H9 (cell line): ENCODE measurements around the gene GRIA1. TPM values are rescaled to one million over a fixed set of nuclear protein-coding genes. Genes with fewer than 3 reads are reported as not detected.

ENCODE experiments used
- DNase-seq: peaks from one replicate; pipeline ENCODE4 v3.0.0-alpha.2; 2017
- H2AFZ ChIP-seq: one replicate; pipeline ENCODE4 v1.6.1; 2013; ENCODE audit warnings: mild to moderate bottlenecking, low read length, control low read depth, moderate library complexity
- H2AK5ac ChIP-seq: 2 replicates; pipeline ENCODE4 v1.6.1; 2013; ENCODE audit warnings: low read length, control low read depth, mixed read lengths; ENCODE audit not compliant: insufficient read length
- H2BK120ac ChIP-seq: one replicate; pipeline ENCODE4 v1.6.1; 2013; ENCODE audit warnings: low read depth, mild to moderate bottlenecking, low read length, control low read depth, inconsistent platforms; ENCODE audit not compliant: poor library complexity, severe bottlenecking
- H2BK12ac ChIP-seq: 2 replicates; pipeline ENCODE4 v1.6.1; 2013; ENCODE audit warnings: low read length, control low read depth, mixed read lengths, low read depth; ENCODE audit not compliant: insufficient read length
- H2BK15ac ChIP-seq: 2 replicates; pipeline ENCODE4 v1.6.1; 2013; ENCODE audit warnings: low read depth, low read length, control low read depth
- H2BK20ac ChIP-seq: one replicate; pipeline ENCODE4 v1.6.1; 2013; ENCODE audit warnings: low read depth, mild to moderate bottlenecking, low read length, control low read depth, inconsistent platforms; ENCODE audit not compliant: poor library complexity, severe bottlenecking
- H2BK5ac ChIP-seq: 2 replicates; pipeline ENCODE4 v1.6.1; 2013; ENCODE audit warnings: low read length, control low read depth, mixed read lengths; ENCODE audit not compliant: insufficient read length
- H3K14ac ChIP-seq: 2 replicates; pipeline ENCODE4 v1.6.1; 2013; ENCODE audit warnings: low read length, control low read depth; ENCODE audit not compliant: insufficient read depth
- H3K18ac ChIP-seq: 2 replicates; pipeline ENCODE4 v1.6.1; 2013; ENCODE audit warnings: low read depth, mild to moderate bottlenecking, mixed read lengths, low read length, control low read depth; ENCODE audit not compliant: insufficient read length
- H3K23ac ChIP-seq: 2 replicates; pipeline ENCODE4 v1.6.1; 2013; ENCODE audit warnings: low read length, control low read depth, mixed read lengths, low read depth; ENCODE audit not compliant: insufficient read length
- H3K23me2 ChIP-seq: 2 replicates; pipeline ENCODE4 v1.6.1; 2013; ENCODE audit warnings: low read depth, mild to moderate bottlenecking, mixed read lengths, low read length, control low read depth; ENCODE audit not compliant: insufficient read length, poor library complexity, severe bottlenecking
- H3K27ac ChIP-seq: 2 replicates; pipeline ENCODE4 v1.5.1; 2013; ENCODE audit warnings: low read length, control low read depth, mixed read lengths, low read depth; ENCODE audit not compliant: insufficient read length
- H3K27me3 ChIP-seq: 2 replicates; pipeline ENCODE4 v1.6.1; 2013; ENCODE audit warnings: low read length, control low read depth, inconsistent platforms; ENCODE audit not compliant: insufficient read depth
- H3K4ac ChIP-seq: 2 replicates; pipeline ENCODE4 v1.6.1; 2013; ENCODE audit warnings: low read depth, mild to moderate bottlenecking, control low read depth, inconsistent platforms, low read length, moderate library complexity
- H3K4me1 ChIP-seq: 2 replicates; pipeline ENCODE4 v1.6.1; 2013; ENCODE audit warnings: low read length, control low read depth, inconsistent platforms; ENCODE audit not compliant: insufficient read depth
- H3K4me2 ChIP-seq: 2 replicates; pipeline ENCODE4 v1.6.1; 2013; ENCODE audit warnings: low read length, control low read depth, mixed read lengths; ENCODE audit not compliant: insufficient read length, insufficient read depth
- H3K56ac ChIP-seq: 2 replicates; pipeline ENCODE4 v1.6.1; 2013; ENCODE audit warnings: low read depth, mild to moderate bottlenecking, mixed read lengths, low read length, control low read depth; ENCODE audit not compliant: insufficient read length
- H3K79me1 ChIP-seq: 2 replicates; pipeline ENCODE4 v1.6.1; 2013; ENCODE audit warnings: low read depth, mild to moderate bottlenecking, moderate library complexity, low read length, control low read depth, inconsistent platforms; ENCODE audit not compliant: insufficient read depth, poor library complexity, severe bottlenecking
- H3K79me2 ChIP-seq: 2 replicates; pipeline ENCODE4 v1.6.1; 2013; ENCODE audit warnings: low read length, control low read depth, inconsistent platforms; ENCODE audit not compliant: insufficient read depth
- H3K9ac ChIP-seq: 2 replicates; pipeline ENCODE4 v1.6.1; 2013; ENCODE audit warnings: low read length, control low read depth, mixed read lengths; ENCODE audit not compliant: insufficient read length; ENCODE audit errors: extremely low read depth
- H3K9me3 ChIP-seq: one replicate; pipeline ENCODE4 v1.6.1; 2013; ENCODE audit warnings: low read depth, low read length, inconsistent platforms; ENCODE audit not compliant: control insufficient read depth
- H3T11ph ChIP-seq: one replicate; pipeline ENCODE4 v1.6.1; 2013; ENCODE audit warnings: mild to moderate bottlenecking, low read length, control low read depth, inconsistent platforms
- H4K20me1 ChIP-seq: one replicate; pipeline ENCODE4 v1.6.1; 2013; ENCODE audit not compliant: control insufficient read depth, insufficient read length, insufficient read depth
- H4K5ac ChIP-seq: 2 replicates; pipeline ENCODE4 v1.6.1; 2013; ENCODE audit warnings: low read depth, mild to moderate bottlenecking, mixed read lengths, low read length, control low read depth; ENCODE audit not compliant: insufficient read length
- H4K8ac ChIP-seq: replicated peaks from 2 replicates; pipeline ENCODE4 v1.6.1; 2013; ENCODE audit warnings: low read length, control low read depth, mixed read lengths, low read depth; ENCODE audit not compliant: insufficient read length
- H4K91ac ChIP-seq: 2 replicates; pipeline ENCODE4 v1.6.1; 2013; ENCODE audit warnings: low read depth, mild to moderate bottlenecking, moderate library complexity, mixed read lengths, low read length, control low read depth; ENCODE audit not compliant: insufficient read length
- H3K27ac Mint-ChIP-seq, 3 experiments: 2 replicates in 2 of 3; 3 replicates in 1 of 3; pipeline ENCODE4 v1.8.0; 2020 to 2021; ENCODE audit warnings: mixed read lengths in 3 of 3, mild to moderate bottlenecking in 1 of 3, moderate library complexity in 1 of 3
- H3K27me3 Mint-ChIP-seq: 2 replicates; pipeline ENCODE4 v1.8.0; 2021; ENCODE audit warnings: low read depth, mild to moderate bottlenecking, moderate library complexity, mixed read lengths
- H3K36me3 Mint-ChIP-seq, 3 experiments: 2 replicates in 2 of 3; 3 replicates in 1 of 3; pipeline ENCODE4 v1.8.0; 2020 to 2021; ENCODE audit warnings: low read depth in 3 of 3, mixed read lengths in 3 of 3; ENCODE audit not compliant: insufficient read depth in 1 of 3
- H3K4me1 Mint-ChIP-seq, 2 experiments: 2 replicates each; pipeline ENCODE4 v1.8.0; 2020; ENCODE audit warnings: mixed read lengths in 2 of 2
- H3K4me3 Mint-ChIP-seq, 2 experiments: 2 replicates in 1 of 2; 3 replicates in 1 of 2; pipeline ENCODE4 v1.8.0; 2020 to 2021; ENCODE audit warnings: mild to moderate bottlenecking in 2 of 2, mixed read lengths in 2 of 2, moderate library complexity in 1 of 2
- H3K9me3 Mint-ChIP-seq, 2 experiments: 2 replicates in 1 of 2; 3 replicates in 1 of 2; pipeline ENCODE4 v1.8.0; 2020; ENCODE audit warnings: mild to moderate bottlenecking in 2 of 2, mixed read lengths in 2 of 2, moderate library complexity in 1 of 2
- CTCF ChIP-seq: fragments of 200-600 bp; sonication (generic); conservative IDR thresholded peaks from 3 replicates; pipeline ENCODE4 v1.8.0; 2021; ENCODE audit warnings: antibody characterized with exemption, mild to moderate bottlenecking
- WGBS: extraction: QIAGEN DNeasy Blood & Tissue Kit; methylation state at CpG from one replicate; pipeline ENCODE4 v1.1.7; 2013; ENCODE audit warnings: missing lambda C conversion rate, low lambda C conversion rate, mixed read lengths; ENCODE audit not compliant: insufficient read length; ENCODE audit errors: extremely low coverage; 5-methylcytosine and 5-hydroxymethylcytosine counted together
- total RNA-seq: library from RNA; stranded (reverse); gene quantifications from 2 replicates; pipeline ENCODE4 v1.2.1, GENCODE V29; 2021

Gene GRIA1
- total RNA-seq, 1 experiment from 2014 or later, result 0.52 TPM

GRCh38 chr5:153676821-153677220 is 186.4 kb downstream of the GRIA1 start:
- Histone ChIP-seq H4K20me1 (no peaks in the 10 kb centered on the region), H4K91ac (no peak overlapping the region), H3T11ph (no peak overlapping the region), H3K9me3 (no peaks in the 10 kb centered on the region), H4K5ac (no peak overlapping the region), H2AK5ac (no peak overlapping the region), H3K79me1 (no peaks in the 10 kb centered on the region), H3K4ac (no peak overlapping the region), H3K4me1 (no peaks in the 10 kb centered on the region), H2BK15ac (no peak overlapping the region), H2BK20ac (no peak overlapping the region), H3K79me2 (no peaks in the 10 kb centered on the region), H3K14ac (no peak overlapping the region), H3K18ac (no peak overlapping the region), H2BK12ac (no peak overlapping the region), H3K4me2 (no peak overlapping the region), H4K8ac (no peak overlapping the region), H2BK120ac (no peak overlapping the region), H3K27ac (no peak overlapping the region), H3K27me3 (no peaks in the 10 kb centered on the region), H3K9ac (no peak overlapping the region), H3K56ac (no peak overlapping the region), H2AFZ (no peak overlapping the region), H3K23me2 (no peaks in the 10 kb centered on the region), H2BK5ac (no peak overlapping the region), H3K23ac (no peak overlapping the region)
- Mint-ChIP-seq H3K9me3 (0 out of 5 replicates have a peak, but pooled peaks cover 0 to 2% of the 10 kb centered on the region in 2 experiments), H3K4me3 (no peak overlapping the region), H3K27ac (no peak overlapping the region), H3K36me3 (peaks cover 0 to 2% (median 0%) of the 10 kb centered on the region in 3 experiments; a peak in 3 of 7 replicates), H3K4me1 (no peaks in the 10 kb centered on the region), H3K27me3 (peaks cover 2% of the 10 kb centered on the region)
- no peak for DNase-seq
- TF ChIP-seq CTCF, result no peak
- WGBS, result no CpG with 5 or more reads among the region's 7 CpGs
